Psoas muscle (tissue), 8 donors: Measurements from ENCODE around the gene TK1. TPM values are rescaled to one million over a fixed set of nuclear protein-coding genes. Genes with fewer than 3 reads are reported as not detected.

Experiments used
- ATAC-seq, 4 donors: fragments of 200-7000 bp; cut with Tn5 transposase; one replicate each; pipeline ENCODE4 v1.9.1; 2020; ENCODE audit warnings: moderate library complexity in 3 of 4, mild to moderate bottlenecking in 2 of 4
- DNase-seq, 2 donors: peaks; one replicate each; pipeline ENCODE4 v3.0.0-alpha.2; 2020
- H3K27ac ChIP-seq: fragments of 200-600 bp; one replicate; pipeline ENCODE4 v1.8.0; 2022
- H3K27me3 ChIP-seq, 3 donors: fragments of 200-600 bp in 1 of 3; one replicate each; pipeline versions ENCODE4 v1.6.1 to v1.8.0; 2013 to 2022; ENCODE audit warnings: low read length in 2 of 3, mild to moderate bottlenecking in 2 of 3, moderate library complexity in 1 of 3; ENCODE audit not compliant: insufficient read depth in 3 of 3
- H3K36me3 ChIP-seq, 2 donors: fragments of 200-600 bp in 1 of 2; one replicate each; pipeline versions ENCODE4 v1.6.1 to v1.8.0; 2013 to 2022; ENCODE audit warnings: low read depth in 1 of 2, mild to moderate bottlenecking in 1 of 2, moderate library complexity in 1 of 2; ENCODE audit not compliant: insufficient read depth in 1 of 2
- H3K4me1 ChIP-seq: fragments of 200-600 bp; one replicate; pipeline ENCODE4 v1.8.0; 2022
- H3K4me3 ChIP-seq: fragments of 200-600 bp; one replicate; pipeline ENCODE4 v1.8.0; 2022; ENCODE audit warnings: mild to moderate bottlenecking
- H3K9me3 ChIP-seq: fragments of 200-600 bp; one replicate; pipeline ENCODE4 v1.8.0; 2022
- CTCF ChIP-seq: fragments of 200-600 bp; IDR thresholded peaks from one replicate; pipeline ENCODE4 v1.8.0; 2022; ENCODE audit warnings: antibody characterized with exemption
- WGBS, 3 donors: extraction: QIAGEN DNeasy Blood & Tissue Kit; methylation state at CpG; one replicate each; pipeline versions ENCODE4 v1.1.6 to v1.1.7; 2013; 5-methylcytosine and 5-hydroxymethylcytosine counted together
- intact Hi-C, 2 donors: fragments of 100-400 bp; cut with DNase I; formaldehyde crosslinking; loops; one replicate each; pipeline versions ENCODE4 v1.11.0 to v1.14.2; 2022
- polyA plus RNA-seq, 3 donors: library from polyadenylated mRNA; stranded (reverse); fragments of 200-250 nt; gene quantifications; one replicate each; pipeline ENCODE4 v1.2.3, GENCODE V29; 2013
- total RNA-seq, 4 donors: library from RNA; stranded (reverse); fragmentation: NEBNext Ultra II Directional in 2 of 4; extraction: Animal tissue kit (Norgen Biotek cat#: 25700) in 2 of 4; gene quantifications; one replicate each; pipeline versions ENCODE4 v1.2.1 to v1.2.4, GENCODE V29; 2021 to 2023
- donor health status: healthy with polysubstance abuse.
- donor health status: DM: no; HTN: no; CAD: no; lungs with moderate emphysema.
- donor health status: Bipolar disorder and iron deficiency.
- donor health status: healthy.
- donor health status: DM: yes; HTN: yes; CAD: no.
- donor health status: DM: no; HTN: no; CAD: no.
- donor health status: DM: no; HTN: no; CAD: no.
- donor health status: DM: yes; HTN: yes; CAD: no.

Gene TK1
- total and polyA plus RNA-seq, 7 donors = 0.68 to 3.1 (median 1.5) TPM

DNA sequence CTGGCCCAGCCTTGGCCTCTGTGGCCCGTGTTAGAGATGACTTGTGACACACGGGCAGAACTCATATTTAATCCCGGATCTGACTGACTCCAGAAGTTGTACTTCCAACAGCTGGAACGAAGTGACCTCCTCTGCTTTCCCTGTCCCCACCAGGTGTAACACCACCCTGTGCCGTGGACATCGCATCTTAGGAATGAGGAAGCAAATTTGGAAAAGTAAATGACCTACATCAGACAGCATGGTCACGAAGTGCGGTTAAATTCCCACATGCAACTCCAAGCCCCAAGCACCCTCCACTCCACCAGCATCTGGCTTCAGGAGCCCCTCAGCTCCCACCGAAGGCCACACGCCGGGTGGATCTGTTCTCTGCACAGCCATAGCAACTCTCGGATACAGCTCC lies 2.9 kb downstream of the TK1 start:
- Histone ChIP-seq H3K36me3 (no peaks in the 10 kb centered on the region), H3K9me3 (no peaks in the 10 kb centered on the region), H3K4me3 (no peak overlapping the region), H3K27ac (no peak overlapping the region), H3K4me1 (peaks cover 18% of the 10 kb centered on the region), H3K27me3 (no peaks in the 10 kb centered on the region)
- DNase-seq (no peak), ATAC-seq (no peak)
- TF ChIP-seq CTCF = no peak
- intact Hi-C loops = loop anchor here in 1 of 2 donors (5.0 kb wide), 1 partner anchor 42 kb away; no protein-coding TSS in a partner anchor
- WGBS, 3 donors = 84 to 90% (median 84%) methylated on average over 12 of the region's 12 CpGs

GRCh38 chr17:78182504-78182903 lies 4.3 kb downstream of the TK1 start:
- no peak for TF ChIP-seq CTCF
- Histone ChIP-seq H3K4me1 (peaks cover 12% of the 10 kb centered on the region), H3K36me3 (no peaks in the 10 kb centered on the region), H3K4me3 (no peak overlapping the region), H3K27me3 (no peaks in the 10 kb centered on the region), H3K9me3 (no peaks in the 10 kb centered on the region), H3K27ac (no peak overlapping the region)
- ATAC-seq (no peak), DNase-seq (no peak)
- 94 to 96% (median 94%) methylated on average over 13 of the region's 13 CpGs for WGBS, 3 donors
- intact Hi-C loops = loop anchor here in 1 of 2 donors (5.0 kb wide), 1 partner anchor 40 kb away; no protein-coding TSS in a partner anchor

DNA sequence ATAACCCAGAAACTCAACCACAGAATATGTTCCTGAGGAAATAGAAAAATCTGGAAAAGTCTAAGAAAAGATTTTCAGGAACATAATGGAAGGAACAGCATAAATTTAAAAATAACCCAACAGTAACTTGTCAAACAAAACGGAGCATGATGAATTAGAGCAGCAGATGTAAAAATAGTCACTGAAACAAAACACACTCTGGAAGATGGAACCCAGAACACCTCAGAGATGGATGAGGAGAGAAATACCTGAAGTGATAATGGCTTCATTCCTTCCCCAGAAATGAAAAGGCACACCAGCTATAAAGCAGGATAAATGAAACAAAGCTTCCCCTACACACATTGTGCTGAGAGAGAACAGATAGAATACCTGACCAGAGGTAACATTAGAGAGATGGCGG lies 6.3 kb downstream of the TK1 start:
- ATAC-seq (no peak), DNase-seq (no peak)
- H3K27me3 ChIP-seq = no peaks in the 10 kb centered on the region
- H3K4me3 ChIP-seq = no peak overlapping the region
- WGBS, 3 donors = 58 to 61% (median 60%) methylated on average over 2 of the region's 2 CpGs
- no peaks in the 10 kb centered on the region for H3K9me3 ChIP-seq
- peaks cover 26% of the 10 kb centered on the region for H3K4me1 ChIP-seq
- no peaks in the 10 kb centered on the region for H3K36me3 ChIP-seq
- TF ChIP-seq CTCF = no peak
- peak overlapping the region; percentile 66 for H3K27ac ChIP-seq
- intact Hi-C loops = loop anchor here in 1 of 2 donors (5.0 kb wide), 1 partner anchor 38 kb away; no protein-coding TSS in a partner anchor

DNA sequence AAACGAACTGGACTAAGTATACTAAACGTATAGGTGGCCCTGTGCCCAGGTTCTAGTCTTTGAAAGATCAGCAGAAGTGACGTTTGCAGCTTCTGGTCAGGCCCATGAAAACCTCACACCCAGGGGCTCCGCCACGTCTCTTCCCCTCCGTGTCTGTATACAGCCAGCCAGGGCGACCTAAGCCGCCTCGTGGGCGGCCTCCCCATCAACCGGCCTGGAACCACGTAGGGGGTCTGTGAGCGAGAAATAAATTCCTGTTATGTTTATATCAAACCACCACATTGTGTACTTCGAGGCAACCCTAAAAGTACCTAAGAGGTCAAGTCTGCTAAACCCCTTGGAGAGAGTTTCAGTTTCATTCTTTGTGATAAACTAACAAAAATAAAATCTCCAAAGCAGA lies 6.8 kb downstream of the TK1 start:
- Histone ChIP-seq H3K4me1 (peaks cover 30% of the 10 kb centered on the region), H3K27me3 (no peaks in the 10 kb centered on the region), H3K27ac (peak overlapping the region; percentile 66), H3K4me3 (no peak overlapping the region), H3K9me3 (no peaks in the 10 kb centered on the region), H3K36me3 (no peaks in the 10 kb centered on the region)
- 70 to 82% (median 73%) methylated on average over 14 of the region's 14 CpGs for WGBS, 3 donors
- no peak for TF ChIP-seq CTCF
- intact Hi-C loops = loop anchor here in 1 of 2 donors (5.0 kb wide), 1 partner anchor 38 kb away; no protein-coding TSS in a partner anchor
- no peak for DNase-seq
- ATAC-seq = no peak

DNA sequence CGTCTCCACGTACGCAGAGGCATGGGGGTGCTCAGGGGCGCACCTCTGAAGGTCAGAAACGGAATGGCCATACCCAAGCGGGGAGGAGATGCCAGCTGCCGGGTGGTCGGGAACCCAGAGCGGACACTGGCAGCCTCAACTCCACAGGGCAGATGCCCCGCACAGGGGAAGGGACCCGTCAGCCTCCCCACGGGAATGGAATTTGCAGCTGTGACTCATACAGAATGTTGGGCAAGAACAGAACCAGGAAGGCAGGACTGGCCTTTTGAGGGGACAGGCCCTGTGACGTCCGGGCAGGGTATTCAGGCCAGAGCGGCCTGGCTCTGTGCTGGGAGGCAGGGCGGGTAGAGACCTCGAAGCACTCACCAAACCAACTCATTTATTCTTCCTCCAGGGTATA lies 7.5 kb downstream of the TK1 start:
- TF ChIP-seq CTCF = no peak
- Histone ChIP-seq H3K36me3 (no peaks in the 10 kb centered on the region), H3K4me1 (peaks cover 37% of the 10 kb centered on the region), H3K27ac (peak overlapping the region; percentile 66), H3K27me3 (no peaks in the 10 kb centered on the region), H3K4me3 (no peak overlapping the region), H3K9me3 (no peaks in the 10 kb centered on the region)
- WGBS, 3 donors = 37 to 66% (median 50%) methylated on average over 17 of the region's 17 CpGs
- peak; percentile 63 to 68 for DNase-seq
- intact Hi-C loops = no loop called here
- peak; percentile 20 to 70 (median 52) for ATAC-seq
